Kidney (tissue), 14 donors: Measurements from ENCODE around the gene TTC28. TPM values are rescaled to one million over a fixed set of nuclear protein-coding genes. Genes with fewer than 3 reads are reported as not detected.
"Not testable (repeated sequence)": the region's sequence is repeated elsewhere in the genome, so short reads cannot be mapped to it uniquely, and the experiment has no call there.

Experiments used
- DNase-seq, 5 donors: peaks; one replicate each; pipeline ENCODE4 v3.0.0-alpha.2; 2013 to 2020
- FAIRE-seq: peaks from 2 replicates; lab custom pipeline; 2012; peaks lifted over from hg19 to GRCh38; lab: Jason Lieb, UNC
- H3K27ac ChIP-seq, 2 donors: one replicate each; pipeline ENCODE4 v1.7.0; 2013; ENCODE audit warnings: low read depth in 2 of 2, low read length in 2 of 2, inconsistent platforms in 1 of 2
- H3K27me3 ChIP-seq: one replicate; pipeline ENCODE4 v1.7.1; 2013; ENCODE audit warnings: low read length, inconsistent platforms; ENCODE audit not compliant: control insufficient read depth, insufficient read depth
- H3K36me3 ChIP-seq, 3 donors: one replicate each; pipeline versions ENCODE4 v1.7.0 to v1.7.1; 2013; ENCODE audit warnings: low read length in 3 of 3, control low read depth in 1 of 3, inconsistent platforms in 1 of 3; ENCODE audit not compliant: insufficient read depth in 3 of 3, control insufficient read depth in 2 of 3
- H3K4me1 ChIP-seq, 3 donors: one replicate each; pipeline versions ENCODE4 v1.7.0 to v1.7.1; 2013; ENCODE audit warnings: low read length in 3 of 3, inconsistent platforms in 1 of 3, low read depth in 1 of 3; ENCODE audit not compliant: control insufficient read depth in 2 of 3, insufficient read depth in 2 of 3
- H3K4me3 ChIP-seq, 3 donors: one replicate each; pipeline versions ENCODE4 v1.7.0 to v1.8.1; 2013; ENCODE audit warnings: low read length in 3 of 3, control low read depth in 1 of 3, inconsistent platforms in 1 of 3
- H3K9ac ChIP-seq, 3 donors: one replicate each; pipeline versions ENCODE4 v1.7.0 to v1.7.1; 2013; ENCODE audit warnings: low read length in 3 of 3, control low read depth in 1 of 3, inconsistent platforms in 1 of 3
- H3K9me3 ChIP-seq, 3 donors: one replicate each; pipeline versions ENCODE4 v1.7.0 to v1.7.1; 2013; ENCODE audit warnings: low read length in 3 of 3, control low read depth in 1 of 3, inconsistent platforms in 1 of 3; ENCODE audit not compliant: control insufficient read depth in 2 of 3, insufficient read depth in 1 of 3
- CTCF ChIP-seq: IDR thresholded peaks from 3 replicates; pipeline ENCODE4 v1.5.1; 2012; ENCODE audit warnings: mild to moderate bottlenecking, moderate library complexity, borderline replicate concordance; ENCODE audit not compliant: insufficient read depth; ENCODE audit errors: extremely low read depth
- intact Hi-C: fragments of 100-400 bp; cut with DNase I; formaldehyde crosslinking; loops from one replicate; pipeline ENCODE4 v1.11.1; 2022
- polyA plus RNA-seq: library from polyadenylated mRNA; stranded (reverse); fragments of 350-450 nt; fragmentation: Illumina TruSeq; extraction: RNeasy Lipid Tissue Mini Kit (QIAGEN cat#74804); gene quantifications from one replicate; pipeline ENCODE4 v1.2.3, GENCODE V29; 2014; ENCODE audit warnings: low read depth, low replicate concordance; ENCODE audit not compliant: insufficient read depth
- total RNA-seq: library from RNA; stranded (reverse); fragmentation: NEBNext Ultra II Directional; extraction: Animal tissue kit (Norgen Biotek cat#: 25700); gene quantifications from one replicate; pipeline ENCODE4 v1.2.1, GENCODE V29; 2021
- donor health status: control.
- donor health status: control.
- donor health status: control.
- donor health status: control.
- donor health status: control.
- donor health status: DM: yes; HTN: yes; CAD: no.
- donor health status: Normal renal cell carcinoma (clear cell type).

Gene TTC28
- total and polyA plus RNA-seq, 2 donors from 2014 or later: 3.5 to 40.2 TPM

GRCh38 chr22:28068826-28069225 is 610.8 kb downstream of the TTC28 start:
- Histone ChIP-seq H3K9me3 (no peaks in the 10 kb centered on the region), H3K4me1 (peaks cover 0 to 5% (median 3%) of the 10 kb centered on the region in 3 donors), H3K36me3 (peaks cover 0 to 2% (median 0%) of the 10 kb centered on the region in 3 donors), H3K27me3 (no peaks in the 10 kb centered on the region), H3K9ac (no peak overlapping the region), H3K4me3 (no peak overlapping the region), H3K27ac (no peak overlapping the region)
- no peak for FAIRE-seq
- no peak for DNase-seq
- no peak for TF ChIP-seq CTCF
- intact Hi-C loops: no loop called here

- Histone ChIP-seq H3K9ac (no peak overlapping the region), H3K4me1 (peaks cover 0 to 5% (median 3%) of the 10 kb centered on the region in 3 donors), H3K27me3 (no peaks in the 10 kb centered on the region), H3K9me3 (no peaks in the 10 kb centered on the region), H3K36me3 (no peaks in the 10 kb centered on the region), H3K4me3 (no peak overlapping the region), H3K27ac (no peak overlapping the region)
- no peak for FAIRE-seq
- intact Hi-C loops: no loop called here
- no peak for DNase-seq
- TF ChIP-seq CTCF: no peak
Measured at GRCh38 chr22:28064920-28065319, 614.7 kb downstream of the TTC28 start.

GRCh38 chr22:28063656-28064055 is 616.0 kb downstream of the TTC28 start:
- no peak for TF ChIP-seq CTCF
- intact Hi-C loops: no loop called here
- no peaks in the 10 kb centered on the region for H3K9me3 ChIP-seq
- no peaks in the 10 kb centered on the region for H3K27me3 ChIP-seq
- no peak for FAIRE-seq
- no peaks in the 10 kb centered on the region for H3K36me3 ChIP-seq
- no peak overlapping the region for H3K27ac ChIP-seq
- H3K4me1 ChIP-seq: peaks cover 0 to 5% (median 3%) of the 10 kb centered on the region in 3 donors
- no peak overlapping the region for H3K4me3 ChIP-seq
- H3K9ac ChIP-seq: no peak overlapping the region
- DNase-seq: no peak

- intact Hi-C loops: not testable (repeated sequence)
Measured at GRCh38 chr22:28060594-28060993, 619.0 kb downstream of the TTC28 start.

More at GRCh38 chr22:28060594-28060993, 619.0 kb downstream of the TTC28 start:
- H3K36me3 ChIP-seq, H3K27me3 ChIP-seq, FAIRE-seq, DNase-seq, H3K27ac ChIP-seq, H3K9ac ChIP-seq, H3K4me1 ChIP-seq, H3K9me3 ChIP-seq, H3K4me3 ChIP-seq: not testable (repeated sequence)
